GM15510 (cell line): Measurements from ENCODE around the gene PEX7.

Experiments
- POLR2A ChIP-seq: IDR thresholded peaks from 3 replicates; pipeline ENCODE4 v1.6.1; 2011; ENCODE audit warnings: borderline replicate concordance; ENCODE audit not compliant: insufficient read length; ENCODE audit errors: extremely low read depth

Gene PEX7

DNA sequence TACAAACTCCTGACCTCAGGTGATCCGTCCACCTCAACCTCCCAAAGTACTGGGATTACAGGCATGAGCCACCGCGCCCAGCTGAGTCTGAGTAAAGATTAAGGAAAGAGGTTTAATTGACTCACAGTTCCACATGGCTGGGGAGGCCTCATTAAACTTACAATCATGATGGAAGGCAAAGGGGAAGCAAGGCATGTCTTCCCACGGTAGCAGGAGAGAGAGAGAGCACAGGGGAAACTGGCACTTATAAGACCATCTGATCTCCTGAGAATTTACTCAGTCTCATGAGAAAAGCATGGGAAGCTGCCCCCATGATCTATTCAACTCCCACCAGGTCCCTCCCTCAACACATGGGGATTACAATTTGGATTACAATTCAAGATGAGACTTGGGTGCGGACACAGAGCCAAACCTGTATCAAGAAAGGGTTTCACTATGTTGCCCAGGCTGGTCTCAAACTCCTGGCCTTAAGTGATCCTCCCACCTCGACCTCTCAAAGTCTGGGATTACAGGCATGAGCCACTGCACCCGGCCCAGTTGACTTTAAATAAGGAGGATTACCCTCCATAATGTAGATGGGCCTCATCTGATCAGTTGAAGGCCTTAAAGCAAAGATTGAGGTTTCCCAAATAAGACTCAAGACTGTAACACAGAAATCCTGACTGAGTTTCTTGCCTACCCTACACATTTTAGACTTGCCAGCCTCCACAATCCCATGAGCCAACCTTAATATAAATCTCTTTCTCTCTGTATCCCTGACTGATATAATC, 13.1 kb upstream of the PEX7 start:
- no peak for TF ChIP-seq POLR2A

DNA sequence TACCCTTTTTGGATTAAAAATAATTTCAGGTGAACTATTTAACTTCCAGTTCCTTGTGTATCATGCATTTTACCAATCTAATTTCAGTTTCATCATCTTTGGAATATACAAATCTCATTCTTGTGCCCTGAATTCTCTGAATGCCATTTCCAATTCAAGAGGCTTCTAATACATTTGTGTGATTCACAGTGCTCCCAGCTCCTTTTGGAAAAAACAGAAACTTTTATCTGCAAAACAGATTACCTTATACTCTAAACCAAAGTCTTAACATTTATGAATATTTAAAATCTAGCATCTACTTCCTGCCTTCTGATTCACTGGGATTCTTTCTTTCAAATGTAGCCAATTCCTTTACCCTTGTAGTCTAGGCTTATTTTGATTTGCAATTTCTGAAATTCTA, 11.1 kb upstream of the PEX7 start:
- TF ChIP-seq POLR2A = no peak

DNA sequence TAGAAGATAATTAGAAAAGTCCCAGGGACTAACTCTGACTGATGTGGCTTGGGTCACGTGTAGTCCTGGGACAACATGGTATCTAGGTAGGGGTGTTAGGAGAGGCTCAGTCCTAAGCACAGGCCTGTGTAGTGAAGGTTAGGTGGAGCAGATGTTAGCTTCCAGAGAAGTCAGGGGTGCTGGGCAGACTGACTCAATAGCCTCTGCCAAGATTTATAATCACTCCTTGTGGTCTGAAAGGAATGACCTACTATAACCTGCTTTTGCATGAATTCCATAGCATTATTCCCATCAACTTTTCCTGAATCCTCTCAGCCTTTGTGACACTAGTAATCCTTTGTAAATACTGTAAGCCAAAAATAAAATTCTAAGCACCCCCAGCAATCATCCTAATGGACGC, 10.2 kb upstream of the PEX7 start:
- TF ChIP-seq POLR2A = no peak

DNA sequence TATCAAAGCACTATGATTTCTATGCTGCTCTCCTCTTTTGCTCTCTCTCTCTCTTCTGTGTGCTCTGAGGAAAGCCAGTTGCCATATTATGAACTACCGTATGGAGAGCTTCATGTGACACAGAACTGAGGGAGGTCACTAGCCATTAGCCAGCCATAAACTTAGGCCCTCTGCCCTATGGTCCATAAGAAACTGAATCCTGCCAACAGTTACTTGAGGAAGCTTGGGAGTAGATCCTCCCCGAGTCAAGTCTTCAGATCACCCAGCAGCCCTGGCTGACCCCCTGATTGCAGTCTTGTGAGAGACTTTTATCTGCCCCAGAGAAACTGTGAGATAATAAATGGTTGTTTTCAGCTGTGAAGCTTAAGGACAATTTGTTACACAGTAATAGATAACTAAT, 5.7 kb upstream of the PEX7 start:
- no peak for TF ChIP-seq POLR2A

DNA sequence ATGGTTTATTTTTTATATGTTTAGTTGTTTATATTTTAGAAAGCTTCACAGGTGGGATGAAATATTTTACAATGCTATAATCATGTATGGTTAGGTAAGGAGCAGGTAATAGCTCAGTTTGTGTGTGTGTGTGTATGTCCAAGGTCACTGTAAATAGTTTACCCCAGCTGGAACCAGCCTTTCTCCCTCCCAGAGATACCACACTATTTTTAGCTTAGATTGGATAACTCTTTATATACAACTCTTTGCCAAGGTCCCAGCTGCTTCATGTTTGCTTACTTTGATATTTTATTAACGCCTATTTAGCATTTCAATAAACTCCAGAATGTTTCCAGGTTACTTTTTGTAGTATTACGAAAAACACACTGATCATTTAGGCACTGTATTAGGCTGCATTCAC, 1.8 kb upstream of the PEX7 start:
- TF ChIP-seq POLR2A = no peak

DNA sequence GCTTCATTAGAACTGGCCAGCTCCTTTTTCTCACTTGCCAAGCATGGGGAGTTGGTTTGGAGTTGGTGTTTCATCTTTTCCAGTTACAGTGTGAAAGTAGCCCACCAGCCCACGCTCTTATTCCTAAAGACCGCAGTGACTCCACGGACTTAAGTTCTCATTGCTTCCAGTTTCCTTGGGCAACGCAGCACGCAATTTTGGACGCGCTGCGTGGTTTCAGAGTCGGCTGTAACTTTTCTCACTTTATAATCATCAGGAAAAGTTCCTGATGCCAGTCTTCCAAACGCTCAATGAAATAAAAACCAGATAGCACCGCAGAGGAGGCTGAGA, 381 bp upstream of the PEX7 start:
- no peak for TF ChIP-seq POLR2A

DNA sequence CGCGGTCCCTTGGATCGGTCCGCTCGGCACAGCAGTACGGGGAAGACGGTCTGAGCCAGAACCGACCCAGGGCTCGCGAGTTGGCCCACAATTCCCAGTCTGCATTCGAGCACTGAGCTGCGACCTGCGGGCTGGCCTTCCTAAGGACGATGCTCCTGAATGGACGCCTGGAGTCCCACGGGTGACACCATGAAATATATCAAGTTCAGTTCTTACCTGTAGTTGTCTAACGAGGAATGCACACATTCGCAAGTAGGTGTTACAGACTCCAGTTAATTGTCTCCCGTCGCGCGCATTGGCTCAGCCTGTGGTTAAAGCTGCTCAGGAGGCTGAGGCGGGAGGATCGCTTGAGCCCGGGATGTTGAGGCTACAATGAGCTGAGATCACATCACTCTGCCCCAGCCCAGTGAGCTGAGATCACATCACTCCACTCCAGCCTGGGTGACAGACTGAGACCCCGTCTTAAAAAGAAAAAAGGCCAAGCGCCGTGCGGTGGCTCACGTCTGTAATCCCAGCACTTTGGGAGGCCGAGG, 802 bp downstream of the PEX7 start:
- TF ChIP-seq POLR2A = no peak

DNA sequence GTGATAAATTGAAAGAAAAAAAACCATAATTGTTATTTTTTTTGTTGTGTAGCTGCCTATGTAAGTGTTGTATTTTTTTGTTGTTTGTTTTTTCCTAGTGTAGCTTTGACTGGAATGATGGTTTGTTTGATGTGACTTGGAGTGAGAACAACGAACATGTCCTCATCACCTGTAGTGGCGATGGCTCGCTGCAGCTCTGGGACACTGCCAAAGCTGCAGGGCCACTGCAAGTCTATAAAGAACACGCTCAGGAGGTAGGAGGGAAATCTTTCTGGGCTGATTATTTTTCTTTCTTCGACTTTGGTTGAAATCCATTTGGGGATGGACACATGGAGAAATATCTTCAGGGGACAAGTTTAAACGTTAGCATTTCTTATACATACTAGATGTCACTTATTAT, 3.8 kb downstream of the PEX7 start:
- TF ChIP-seq POLR2A = no peak

DNA sequence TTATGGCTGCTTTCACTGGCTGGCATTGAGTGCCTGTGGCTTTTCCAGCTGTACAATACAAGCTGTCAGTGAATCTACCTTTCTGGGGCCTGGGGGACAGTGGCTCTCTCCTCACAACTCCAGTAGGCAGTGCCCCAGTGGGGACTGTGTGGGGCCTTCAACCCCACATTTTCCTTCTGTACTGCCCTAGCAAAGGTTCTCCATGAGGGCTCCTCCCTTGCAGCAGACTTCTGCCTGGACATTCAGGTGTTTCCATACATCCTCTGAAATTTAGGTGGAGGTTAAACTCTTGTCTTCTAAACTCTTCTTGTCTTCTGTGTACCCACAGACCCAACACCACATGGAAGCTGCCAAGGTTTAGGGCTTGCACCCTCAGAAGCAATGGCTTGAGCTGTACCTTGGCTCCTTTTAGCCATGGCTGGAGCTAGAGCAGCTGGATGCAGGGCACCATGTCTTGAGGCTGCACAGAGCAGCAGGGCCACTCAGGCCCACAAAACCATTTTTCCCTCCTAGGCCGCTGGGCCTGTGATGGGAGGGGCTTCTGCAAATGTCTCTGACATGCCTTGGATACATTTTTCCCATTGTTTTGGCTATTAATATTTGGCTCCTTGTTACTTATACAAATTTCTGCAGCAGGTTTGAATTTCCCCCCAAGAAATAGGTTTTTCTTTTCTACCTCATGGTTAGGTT, 9.6 kb downstream of the PEX7 start:
- no peak for TF ChIP-seq POLR2A

DNA sequence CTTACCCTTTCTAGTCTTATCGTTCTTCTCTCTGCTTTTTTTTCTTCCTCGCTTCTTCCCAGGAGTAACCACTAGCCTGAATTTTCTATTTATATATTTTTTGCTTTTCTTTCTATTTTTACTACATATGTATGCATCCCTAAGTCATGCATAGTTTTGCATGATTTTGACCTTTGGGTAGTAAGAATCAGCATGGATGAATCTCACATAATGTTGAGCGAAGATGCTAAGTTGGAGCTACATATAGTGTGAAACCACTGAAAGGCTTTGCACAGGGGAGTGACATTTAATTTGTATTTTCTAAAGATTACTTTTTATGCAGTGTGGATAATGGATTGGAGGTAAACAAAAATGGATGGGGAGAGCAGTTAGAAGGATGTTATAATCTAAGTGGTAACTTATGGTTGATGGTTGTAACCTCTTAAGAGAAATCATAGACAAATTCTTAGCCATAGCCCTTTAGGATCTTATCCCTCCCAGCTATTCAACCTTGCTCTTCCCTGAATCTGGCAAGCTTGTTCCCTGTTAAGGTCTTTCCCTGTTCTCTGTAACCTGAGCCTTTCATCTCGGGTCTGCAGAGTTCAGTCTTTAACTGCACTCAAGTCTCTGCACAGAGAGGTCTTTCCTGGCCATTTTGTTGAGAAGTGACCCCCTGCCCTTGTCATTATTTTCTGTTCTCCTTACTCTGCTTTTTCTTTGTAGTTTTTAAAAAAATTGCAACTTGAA, 18.0 kb downstream of the PEX7 start:
- TF ChIP-seq POLR2A = no peak

DNA sequence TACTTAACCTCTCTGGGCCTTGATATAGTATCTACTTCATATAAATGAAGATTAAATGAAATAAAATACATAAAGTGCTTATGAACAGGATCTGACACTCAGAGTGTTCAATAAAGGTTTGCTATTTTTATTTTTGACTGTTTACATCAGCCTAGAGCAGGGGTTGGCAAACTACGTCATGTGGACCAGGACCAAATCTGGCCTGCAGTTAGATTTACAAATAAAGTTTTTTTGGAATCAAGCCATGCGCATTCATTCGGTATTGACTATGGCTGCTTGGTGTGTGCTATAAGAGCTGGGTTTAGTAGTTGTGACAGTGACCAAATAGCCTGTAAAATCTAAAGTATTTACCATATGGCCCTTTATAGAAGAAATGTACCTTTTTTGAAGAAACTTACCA, 20.8 kb downstream of the PEX7 start:
- no peak for TF ChIP-seq POLR2A

DNA sequence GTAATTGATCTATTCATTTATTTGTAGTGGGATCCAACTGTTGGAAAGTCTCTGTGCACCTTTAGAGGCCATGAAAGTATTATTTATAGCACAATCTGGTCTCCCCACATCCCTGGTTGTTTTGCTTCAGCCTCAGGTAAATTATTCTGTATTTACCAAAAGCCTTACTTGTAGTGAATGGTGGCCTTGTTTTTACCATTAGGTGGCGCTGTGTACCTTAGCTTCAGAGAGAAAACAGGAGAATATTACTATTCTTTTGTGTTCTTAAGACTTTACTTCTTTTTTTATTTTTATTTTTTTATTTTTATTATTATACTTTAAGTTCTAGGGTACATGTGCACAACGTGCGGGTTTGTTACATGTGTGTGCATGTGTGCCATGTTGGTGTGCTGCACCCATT, 23.7 kb downstream of the PEX7 start:
- no peak for TF ChIP-seq POLR2A

DNA sequence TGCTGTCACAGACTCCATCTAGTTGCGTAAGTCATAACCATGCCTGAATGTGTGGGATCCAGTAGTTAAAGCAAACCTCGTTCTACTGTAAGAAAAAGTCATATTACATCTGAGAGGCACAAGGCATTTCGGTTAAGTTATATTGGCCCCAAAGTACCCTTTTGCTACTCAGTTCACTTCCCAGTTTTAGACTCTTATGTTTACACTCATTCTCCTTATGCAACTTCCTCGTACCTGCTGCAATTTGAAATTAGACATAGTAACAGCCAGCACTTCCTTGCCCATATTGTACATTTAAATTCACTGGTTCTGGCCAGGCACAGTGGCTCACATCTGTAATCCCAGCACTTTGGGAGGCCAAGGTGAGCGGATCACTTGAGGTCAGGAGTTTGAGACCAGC, 37.0 kb downstream of the PEX7 start:
- no peak for TF ChIP-seq POLR2A

DNA sequence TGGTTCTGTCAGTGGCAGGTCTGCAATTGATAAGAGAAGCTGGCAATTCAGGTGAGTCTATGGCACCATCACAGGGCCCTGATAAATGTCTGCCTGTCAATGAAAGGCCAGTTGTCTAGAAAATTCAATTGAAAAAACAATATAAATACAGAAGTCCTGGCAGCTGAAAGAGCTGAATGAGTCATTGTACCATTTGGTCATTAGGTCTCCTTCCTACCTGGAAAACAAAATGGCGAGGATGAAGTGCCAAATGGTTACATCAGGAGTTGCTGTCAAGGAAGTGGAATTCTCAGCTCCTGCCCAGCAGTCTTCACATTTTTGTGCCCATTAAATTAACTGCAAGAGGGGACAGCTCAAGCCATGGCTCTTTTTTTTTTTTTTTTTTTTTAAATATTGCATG, 37.7 kb downstream of the PEX7 start:
- TF ChIP-seq POLR2A = no peak

DNA sequence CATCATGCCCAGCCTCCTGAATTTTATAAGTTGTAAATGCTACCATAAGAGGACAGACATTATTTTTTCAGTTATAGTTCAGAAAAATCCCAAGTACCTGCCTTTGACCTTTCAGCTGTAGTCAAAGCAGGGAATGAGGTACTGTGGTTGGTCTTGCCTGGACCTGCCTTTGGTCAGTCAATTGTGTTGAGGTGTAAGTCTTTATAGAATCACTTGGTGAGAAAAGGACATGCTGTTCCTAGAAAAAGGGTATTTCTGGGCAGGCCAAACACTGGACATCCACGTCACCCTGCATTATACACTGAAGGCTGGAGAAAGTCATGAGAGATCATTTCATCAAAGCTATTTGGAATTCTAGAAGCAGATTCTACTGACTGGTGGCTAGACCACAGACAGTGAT, 40.3 kb downstream of the PEX7 start:
- TF ChIP-seq POLR2A = no peak
